ENCODE results near the gene RMDN2. TPM values are rescaled to one million over a fixed set of nuclear protein-coding genes. Genes with fewer than 3 reads are reported as not detected.
"Not testable (repeated sequence)": the region's sequence is repeated elsewhere in the genome, so short reads cannot be mapped to it uniquely, and the experiment has no call there.

The RMDN2 gene
- total and polyA plus RNA-seq, 5 donors: 4.9 to 9.0 (median 8.1) TPM

DNA sequence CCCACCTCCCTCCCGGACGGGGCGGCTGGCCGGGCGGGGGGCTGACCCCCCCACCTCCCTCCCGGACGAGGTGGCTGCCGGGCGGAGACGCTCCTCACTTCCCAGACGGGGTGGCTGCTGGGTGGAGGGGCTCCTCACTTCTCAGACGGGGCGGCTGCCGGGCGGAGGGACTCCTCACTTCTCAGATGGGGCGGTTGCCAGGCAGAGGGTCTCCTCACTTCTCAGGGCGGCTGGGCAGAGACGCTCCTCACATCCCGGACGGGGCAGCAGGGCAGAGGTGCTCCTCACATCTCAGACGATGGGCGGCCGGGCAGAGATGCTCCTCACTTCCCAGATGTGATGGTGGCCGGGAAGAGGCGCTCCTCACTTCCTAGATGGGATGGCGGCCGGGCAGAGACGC lies 7.8 kb downstream of the RMDN2 start:
- WGBS: 97% methylated on average over 18 of the region's 28 CpGs
- intact Hi-C loops (cut with DNase I); H3K9me3 ChIP-seq (ENCODE audit: control insufficient read depth, low read length); H3K4me1 ChIP-seq (ENCODE audit: control insufficient read depth, insufficient read depth, low read length); ATAC-seq; H3K27ac ChIP-seq (ENCODE audit: low read length); H3K27me3 ChIP-seq (ENCODE audit: control insufficient read depth, insufficient read depth); H3K4me3 ChIP-seq (ENCODE audit: low read length): not testable (repeated sequence)
- DNase-seq: peak in 2 of 3 donors; percentile 39 to 49

- Histone ChIP-seq H3K4me1 (ENCODE audit: control insufficient read depth, insufficient read depth, low read length) (no peaks in the 10 kb centered on the region), H3K9me3 (ENCODE audit: control insufficient read depth, low read length) (no peaks in the 10 kb centered on the region), H3K4me3 (ENCODE audit: low read length) (no peak overlapping the region), H3K27me3 (ENCODE audit: control insufficient read depth, insufficient read depth) (no peaks in the 10 kb centered on the region), H3K27ac (ENCODE audit: low read length) (no peak overlapping the region)
- 55% methylated on average over 7 of the region's 7 CpGs for WGBS
- DNase-seq (no peak), ATAC-seq (no peak)
- intact Hi-C loops (cut with DNase I): no loop called here
These were observed 9.8 kb downstream of the RMDN2 start for GRCh38 chr2:37934591-37935513.

DNA sequence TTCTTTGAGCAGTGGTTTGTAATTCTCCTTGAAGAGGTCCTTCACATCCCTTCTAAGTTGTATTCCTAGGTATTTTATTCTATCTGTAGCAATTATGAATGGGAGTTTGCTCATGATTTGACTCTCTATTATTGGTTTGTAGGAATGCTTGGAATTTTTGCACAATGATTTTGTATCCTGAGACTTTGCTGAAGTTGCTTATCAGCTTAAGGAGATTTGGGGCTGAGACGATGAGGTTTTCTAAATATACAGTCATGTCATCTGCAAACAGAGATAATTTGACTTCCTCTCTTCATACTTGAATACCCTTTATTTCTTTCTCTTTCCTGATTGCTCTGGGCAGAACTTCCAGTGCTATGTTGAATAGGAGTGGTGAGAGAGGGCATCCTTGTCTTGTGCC lies 12.5 kb downstream of the RMDN2 start:
- ATAC-seq; H3K27ac ChIP-seq (ENCODE audit: low read length); H3K27me3 ChIP-seq (ENCODE audit: control insufficient read depth, insufficient read depth); DNase-seq; H3K4me1 ChIP-seq (ENCODE audit: control insufficient read depth, insufficient read depth, low read length); H3K4me3 ChIP-seq (ENCODE audit: low read length); H3K9me3 ChIP-seq (ENCODE audit: control insufficient read depth, low read length); intact Hi-C loops (cut with DNase I): not testable (repeated sequence)
- WGBS: 24% methylated on average over 1 of the region's 1 CpG

- DNase-seq; intact Hi-C loops (cut with DNase I); H3K27me3 ChIP-seq (ENCODE audit: control insufficient read depth, insufficient read depth); ATAC-seq; H3K4me1 ChIP-seq (ENCODE audit: control insufficient read depth, insufficient read depth, low read length); H3K4me3 ChIP-seq (ENCODE audit: low read length); H3K9me3 ChIP-seq (ENCODE audit: control insufficient read depth, low read length); H3K27ac ChIP-seq (ENCODE audit: low read length): not testable (repeated sequence)
- WGBS: 98% methylated on average over 8 of the region's 8 CpGs
These were observed 16.2 kb downstream of the RMDN2 start for GRCh38 chr2:37941267-37941666.

- Histone ChIP-seq H3K9me3 (ENCODE audit: control insufficient read depth, low read length) (no peaks in the 10 kb centered on the region), H3K4me1 (ENCODE audit: control insufficient read depth, insufficient read depth, low read length) (no peaks in the 10 kb centered on the region), H3K4me3 (ENCODE audit: low read length) (no peak overlapping the region), H3K27ac (ENCODE audit: low read length) (no peak overlapping the region), H3K27me3 (ENCODE audit: control insufficient read depth, insufficient read depth) (no peaks in the 10 kb centered on the region)
- WGBS: 91% methylated on average over 2 of the region's 2 CpGs
- intact Hi-C loops (cut with DNase I): no loop called here
- DNase-seq (no peak), ATAC-seq (no peak)
These were observed 19.2 kb downstream of the RMDN2 start for GRCh38 chr2:37944268-37944667.

- no peaks in the 10 kb centered on the region for H3K4me1 ChIP-seq (ENCODE audit: control insufficient read depth, insufficient read depth, low read length)
- intact Hi-C loops (cut with DNase I): no loop called here
- ATAC-seq (no peak), DNase-seq (no peak)
- no peak overlapping the region for H3K27ac ChIP-seq (ENCODE audit: low read length)
- no peak overlapping the region for H3K4me3 ChIP-seq (ENCODE audit: low read length)
- no peaks in the 10 kb centered on the region for H3K27me3 ChIP-seq (ENCODE audit: control insufficient read depth, insufficient read depth)
- H3K9me3 ChIP-seq (ENCODE audit: control insufficient read depth, low read length): no peaks in the 10 kb centered on the region
- 91% methylated on average over 1 of the region's 1 CpG for WGBS
These were observed 22.2 kb downstream of the RMDN2 start for GRCh38 chr2:37947306-37947705.

DNA sequence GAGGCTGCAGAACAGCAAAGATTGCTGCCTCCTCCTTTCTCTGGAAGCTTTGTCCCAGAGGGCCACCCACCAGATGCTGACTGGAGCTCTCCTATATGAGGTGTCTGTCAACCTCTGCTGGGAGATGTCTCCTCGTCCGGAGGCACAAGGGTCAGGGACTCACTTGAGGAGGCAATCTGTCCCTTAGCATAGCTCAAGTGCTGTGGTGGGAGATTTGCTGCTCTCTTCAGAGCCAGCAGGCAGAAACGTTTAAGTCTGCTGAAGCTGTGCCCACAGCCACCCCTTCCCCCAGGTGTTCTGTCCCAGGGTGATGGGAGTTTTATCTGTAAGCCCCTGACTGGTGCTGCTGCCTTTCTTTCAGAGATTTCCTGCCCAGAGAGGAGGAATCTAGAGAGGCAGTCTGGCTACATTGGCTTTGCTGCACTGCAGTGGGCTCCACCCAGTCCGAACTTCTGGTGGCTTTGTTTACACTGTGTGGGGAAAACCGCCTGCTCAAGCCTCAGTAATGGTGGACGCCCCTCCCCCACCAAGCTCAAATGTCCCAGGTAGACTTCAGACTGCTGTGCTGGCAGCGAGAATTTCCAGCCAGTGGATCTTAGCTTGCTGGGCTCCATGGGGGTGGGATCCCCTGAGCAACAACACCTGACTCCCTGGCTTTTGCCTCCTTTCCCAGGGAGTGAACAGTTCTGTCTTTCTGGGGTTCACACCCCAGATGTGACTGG lies 37.1 kb downstream of the RMDN2 start:
- intact Hi-C loops (cut with DNase I); H3K27me3 ChIP-seq (ENCODE audit: control insufficient read depth, insufficient read depth); H3K4me3 ChIP-seq (ENCODE audit: low read length); H3K4me1 ChIP-seq (ENCODE audit: control insufficient read depth, insufficient read depth, low read length); ATAC-seq; H3K27ac ChIP-seq (ENCODE audit: low read length); H3K9me3 ChIP-seq (ENCODE audit: control insufficient read depth, low read length): not testable (repeated sequence)
- peak in 1 of 3 donors; percentile 13 for DNase-seq
- WGBS: 81% methylated on average over 7 of the region's 7 CpGs

GRCh38 chr2:37962740-37963121 lies 37.6 kb downstream of the RMDN2 start:
- H3K27ac ChIP-seq (ENCODE audit: low read length); H3K27me3 ChIP-seq (ENCODE audit: control insufficient read depth, insufficient read depth); H3K9me3 ChIP-seq (ENCODE audit: control insufficient read depth, low read length); intact Hi-C loops (cut with DNase I); DNase-seq; ATAC-seq; H3K4me1 ChIP-seq (ENCODE audit: control insufficient read depth, insufficient read depth, low read length); H3K4me3 ChIP-seq (ENCODE audit: low read length): not testable (repeated sequence)
- WGBS: 83% methylated on average over 9 of the region's 9 CpGs

DNA sequence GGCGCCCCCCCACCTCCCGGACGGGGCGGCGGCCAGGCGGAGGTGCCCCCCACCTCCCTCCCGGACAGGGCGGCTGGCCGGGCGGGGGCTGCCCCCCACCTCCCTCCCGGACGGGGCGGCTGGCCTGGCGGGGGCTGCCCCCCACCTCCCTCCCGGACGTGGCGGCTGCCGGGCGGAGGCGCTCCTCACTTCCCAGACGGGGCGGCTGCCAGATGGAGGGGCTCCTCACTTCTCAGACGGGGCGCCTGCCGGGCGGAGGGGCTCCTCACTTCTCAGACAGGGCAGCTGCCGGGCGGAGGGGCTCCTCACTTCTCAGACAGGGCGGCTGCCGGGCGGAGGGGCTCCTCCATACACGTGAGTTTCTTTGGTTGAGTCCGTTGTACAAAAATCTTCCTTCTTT lies 38.8 kb downstream of the RMDN2 start:
- peak in 1 of 3 donors; percentile 56 for DNase-seq
- WGBS: 98% methylated on average over 33 of the region's 33 CpGs
- H3K27me3 ChIP-seq (ENCODE audit: control insufficient read depth, insufficient read depth); H3K4me1 ChIP-seq (ENCODE audit: control insufficient read depth, insufficient read depth, low read length); ATAC-seq; intact Hi-C loops (cut with DNase I); H3K27ac ChIP-seq (ENCODE audit: low read length); H3K4me3 ChIP-seq (ENCODE audit: low read length); H3K9me3 ChIP-seq (ENCODE audit: control insufficient read depth, low read length): not testable (repeated sequence)

DNA sequence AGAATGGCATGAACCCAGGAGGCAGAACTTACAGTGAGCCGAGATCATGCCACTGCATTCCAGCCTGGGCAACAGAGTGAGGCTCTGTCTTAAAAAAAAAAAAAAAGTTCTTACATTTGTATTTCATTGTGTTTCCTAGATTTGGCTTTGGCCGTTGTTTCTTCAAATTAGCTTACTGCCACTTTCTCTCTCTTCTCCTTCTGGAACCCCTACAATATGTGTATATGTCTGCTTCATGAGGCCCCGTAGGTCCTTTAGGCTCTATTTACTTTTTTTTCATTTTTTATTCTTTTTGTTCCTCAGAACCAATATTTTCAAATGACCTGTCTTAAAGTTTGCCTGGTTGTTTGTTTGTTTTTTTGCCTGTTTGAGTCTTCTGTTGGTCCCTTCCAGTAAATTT lies 41.2 kb downstream of the RMDN2 start:
- DNase-seq: no peak
- ATAC-seq: no peak
- Histone ChIP-seq H3K9me3 (ENCODE audit: control insufficient read depth, low read length) (no peaks in the 10 kb centered on the region), H3K4me1 (ENCODE audit: control insufficient read depth, insufficient read depth, low read length) (no peaks in the 10 kb centered on the region), H3K27ac (ENCODE audit: low read length) (no peak overlapping the region), H3K4me3 (ENCODE audit: low read length) (no peak overlapping the region), H3K27me3 (ENCODE audit: control insufficient read depth, insufficient read depth) (no peaks in the 10 kb centered on the region)
- intact Hi-C loops (cut with DNase I): no loop called here
- 95% methylated on average over 3 of the region's 3 CpGs for WGBS

- DNase-seq (no peak), ATAC-seq (no peak)
- Histone ChIP-seq H3K4me1 (ENCODE audit: control insufficient read depth, insufficient read depth, low read length) (no peaks in the 10 kb centered on the region), H3K27me3 (ENCODE audit: control insufficient read depth, insufficient read depth) (no peaks in the 10 kb centered on the region), H3K4me3 (ENCODE audit: low read length) (no peak overlapping the region), H3K9me3 (ENCODE audit: control insufficient read depth, low read length) (no peaks in the 10 kb centered on the region), H3K27ac (ENCODE audit: low read length) (no peak overlapping the region)
- intact Hi-C loops (cut with DNase I): no loop called here
These were observed 44.6 kb downstream of the RMDN2 start for GRCh38 chr2:37969731-37970130.
